Loucy (cell line): ENCODE data around the gene SPSB3.

Experiments
- EZH2phosphoT487 ChIP-seq: fragments of 200-600 bp; IDR thresholded peaks from 2 replicates; pipeline ENCODE4 v1.6.1; 2018; ENCODE audit warnings: antibody characterized with exemption, mild to moderate bottlenecking, moderate library complexity, borderline replicate concordance
- TF ChIP-seq, protein P1 (sequence below): fragments of 200-600 bp; sonication (generic); conservative IDR thresholded peaks from 2 replicates; pipeline ENCODE4 v1.5.1; 2014; ENCODE audit warnings: mild to moderate bottlenecking, antibody characterized with exemption, low read length

DNA sequence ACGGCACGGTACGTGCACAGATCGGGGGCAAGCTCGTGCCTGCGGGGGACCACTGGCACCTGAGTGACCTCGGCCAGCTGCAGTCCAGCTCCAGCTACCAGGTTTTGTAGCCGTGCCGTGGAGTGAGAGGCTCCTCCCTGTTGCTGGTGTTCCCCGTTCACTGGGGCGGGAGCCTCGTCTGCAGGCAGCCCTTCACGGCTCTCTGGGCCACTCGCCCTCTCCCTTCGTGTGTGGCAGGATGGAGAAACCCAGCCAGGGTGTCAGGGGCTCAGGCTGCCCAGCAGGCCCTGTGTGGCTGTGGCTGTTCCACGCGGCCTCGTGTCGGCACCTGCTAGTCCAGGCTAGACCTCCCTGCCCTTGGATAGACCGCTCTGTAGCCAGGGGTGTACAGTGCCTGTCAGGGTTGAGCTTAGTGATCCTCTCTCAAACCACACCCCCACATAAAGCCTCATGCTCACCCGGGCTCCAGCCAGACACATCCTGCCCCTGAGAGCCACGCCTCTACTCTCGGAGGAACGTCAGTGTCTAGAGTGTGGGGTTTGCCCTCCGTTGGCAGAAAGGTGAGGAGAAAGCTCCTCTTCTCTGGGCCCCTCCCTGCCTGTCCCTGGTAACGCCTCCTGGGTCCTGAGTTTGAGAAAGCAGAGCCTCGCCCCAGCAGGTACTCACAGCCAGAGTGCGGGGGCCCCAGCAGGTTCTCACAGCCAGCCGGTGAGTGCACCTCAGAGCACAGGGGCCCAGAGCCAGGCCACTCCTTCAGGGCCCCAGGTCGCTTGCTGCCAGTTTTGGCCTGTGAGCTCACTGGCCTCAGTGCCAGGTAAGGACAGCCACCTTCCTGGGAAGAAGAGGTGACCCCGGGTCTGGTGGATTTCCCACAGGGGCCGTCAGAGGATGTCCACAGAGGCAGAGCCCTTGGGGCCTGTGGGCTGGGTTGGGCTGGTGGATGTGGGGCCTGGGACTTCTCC is 38.7 kb downstream of the SPSB3 start:
- TF ChIP-seq, protein P1, sequence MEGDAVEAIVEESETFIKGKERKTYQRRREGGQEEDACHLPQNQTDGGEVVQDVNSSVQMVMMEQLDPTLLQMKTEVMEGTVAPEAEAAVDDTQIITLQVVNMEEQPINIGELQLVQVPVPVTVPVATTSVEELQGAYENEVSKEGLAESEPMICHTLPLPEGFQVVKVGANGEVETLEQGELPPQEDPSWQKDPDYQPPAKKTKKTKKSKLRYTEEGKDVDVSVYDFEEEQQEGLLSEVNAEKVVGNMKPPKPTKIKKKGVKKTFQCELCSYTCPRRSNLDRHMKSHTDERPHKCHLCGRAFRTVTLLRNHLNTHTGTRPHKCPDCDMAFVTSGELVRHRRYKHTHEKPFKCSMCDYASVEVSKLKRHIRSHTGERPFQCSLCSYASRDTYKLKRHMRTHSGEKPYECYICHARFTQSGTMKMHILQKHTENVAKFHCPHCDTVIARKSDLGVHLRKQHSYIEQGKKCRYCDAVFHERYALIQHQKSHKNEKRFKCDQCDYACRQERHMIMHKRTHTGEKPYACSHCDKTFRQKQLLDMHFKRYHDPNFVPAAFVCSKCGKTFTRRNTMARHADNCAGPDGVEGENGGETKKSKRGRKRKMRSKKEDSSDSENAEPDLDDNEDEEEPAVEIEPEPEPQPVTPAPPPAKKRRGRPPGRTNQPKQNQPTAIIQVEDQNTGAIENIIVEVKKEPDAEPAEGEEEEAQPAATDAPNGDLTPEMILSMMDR: no peak
- TF ChIP-seq EZH2phosphoT487: no peak
